IMR-90 (cell line): ENCODE data around the gene RERE.

ENCODE experiments used
- BHLHE40 ChIP-seq: fragments of 150-350 bp; IDR thresholded peaks from 2 replicates; pipeline ENCODE4 v1.6.1; 2016; ENCODE audit warnings: mild to moderate bottlenecking, low read depth, low read length
- CEBPB ChIP-seq: IDR thresholded peaks from 2 replicates; pipeline ENCODE4 v1.6.1; 2012; ENCODE audit warnings: low read depth, low read length, improper control_type of control experiment
- CTCF ChIP-seq: conservative IDR thresholded peaks from 2 replicates; pipeline ENCODE4 v1.5.1; 2012; ENCODE audit warnings: mild to moderate bottlenecking, low read depth, low read length, improper control_type of control experiment
- MAFK ChIP-seq: IDR thresholded peaks from 2 replicates; pipeline ENCODE4 v1.6.1; 2012; ENCODE audit warnings: low read depth, low read length, improper control_type of control experiment
- POLR2A ChIP-seq: IDR thresholded peaks from 2 replicates; pipeline ENCODE4 v1.6.1; 2012; ENCODE audit warnings: mild to moderate bottlenecking, low read depth, low read length
- RAD21 ChIP-seq: IDR thresholded peaks from 2 replicates; pipeline ENCODE4 v1.6.1; 2012; ENCODE audit warnings: low read length, improper control_type of control experiment
- RCOR1 ChIP-seq: IDR thresholded peaks from 2 replicates; pipeline ENCODE4 v1.6.1; 2012; ENCODE audit warnings: mild to moderate bottlenecking, low read length, improper control_type of control experiment; ENCODE audit not compliant: insufficient replicate concordance
- RFX5 ChIP-seq: IDR thresholded peaks from 2 replicates; pipeline ENCODE4 v1.8.0; 2012; ENCODE audit warnings: low read depth, mild to moderate bottlenecking, low read length, moderate library complexity
- USF2 ChIP-seq: fragments of 150-350 bp; IDR thresholded peaks from 2 replicates; pipeline ENCODE4 v1.6.1; 2017; ENCODE audit warnings: mild to moderate bottlenecking, antibody characterized with exemption, low read length, low read depth

GRCh38 chr1:8447616-8448150 lies 369.8 kb downstream of the RERE start:
- TF ChIP-seq USF2 = no peak
- no peak for TF ChIP-seq MAFK
- no peak for TF ChIP-seq CTCF
- no peak for TF ChIP-seq POLR2A
- no peak for TF ChIP-seq RFX5
- no peak for TF ChIP-seq RAD21
- TF ChIP-seq RCOR1 = no peak
- TF ChIP-seq CEBPB = no peak
- TF ChIP-seq BHLHE40 = no peak
